CD4-positive, CD25-positive, alpha-beta regulatory T cell (primary cell): ENCODE results near the gene RNF34. TPM values are rescaled to one million over a fixed set of nuclear protein-coding genes. Genes with fewer than 3 reads are reported as not detected.
A peak's percentile ranks its signal among the peaks of the same experiment; 100 is the strongest.

ENCODE experiments used
- ATAC-seq, 2 donors: fragments of 150-1000 bp; cut with Tn5 transposase; one replicate each; pipeline ENCODE4 v1.10.0; 2021; ENCODE audit warnings: low read depth in 2 of 2, moderate number of reproducible peaks in 2 of 2, moderate library complexity in 1 of 2
- DNase-seq, 3 donors: peaks; one replicate each; pipeline versions ENCODE4 v3.0.0 to v3.0.0-alpha.2; 2012 to 2022; ENCODE audit warnings: mixed read lengths in 1 of 3
- H3K27ac ChIP-seq: one replicate; pipeline ENCODE4 v1.7.0; 2013; ENCODE audit warnings: mild to moderate bottlenecking, low read length; ENCODE audit not compliant: insufficient read depth, poor library complexity, severe bottlenecking
- H3K27me3 ChIP-seq: one replicate; pipeline ENCODE4 v1.7.0; 2013; ENCODE audit warnings: low read length; ENCODE audit not compliant: control insufficient read depth, insufficient read depth
- H3K36me3 ChIP-seq: one replicate; pipeline ENCODE4 v1.7.0; 2013; ENCODE audit warnings: mild to moderate bottlenecking, low read length, moderate library complexity; ENCODE audit not compliant: control insufficient read depth, insufficient read depth
- H3K4me1 ChIP-seq: 2 replicates; pipeline ENCODE4 v1.7.0; 2013; ENCODE audit warnings: mild to moderate bottlenecking, low read length; ENCODE audit not compliant: insufficient read depth, control insufficient read depth, poor library complexity, severe bottlenecking
- H3K4me3 ChIP-seq: one replicate; pipeline ENCODE4 v1.7.0; 2013; ENCODE audit warnings: low read depth, mild to moderate bottlenecking, low read length, moderate library complexity
- H3K9me3 ChIP-seq, 2 experiments: 1 replicate in 1 of 2; 2 replicates in 1 of 2; pipeline ENCODE4 v1.7.0; 2013; ENCODE audit warnings: low read length in 2 of 2, mild to moderate bottlenecking in 1 of 2, moderate library complexity in 1 of 2; ENCODE audit not compliant: control insufficient read depth in 2 of 2
- H3K27ac Mint-ChIP-seq, 3 donors: one replicate each; pipeline ENCODE4 v1.8.0; 2020 to 2022; ENCODE audit warnings: mild to moderate bottlenecking in 3 of 3, mixed read lengths in 3 of 3, moderate library complexity in 2 of 3
- H3K27me3 Mint-ChIP-seq: one replicate; pipeline ENCODE4 v1.8.0; 2022; ENCODE audit warnings: mild to moderate bottlenecking, mixed read lengths
- H3K36me3 Mint-ChIP-seq: one replicate; pipeline ENCODE4 v1.8.0; 2020; ENCODE audit warnings: mixed read lengths
- H3K4me1 Mint-ChIP-seq, 4 donors: one replicate each; pipeline ENCODE4 v1.8.0; 2020 to 2022; ENCODE audit warnings: mixed read lengths in 4 of 4, mild to moderate bottlenecking in 1 of 4
- H3K4me3 Mint-ChIP-seq, 4 donors: one replicate each; pipeline ENCODE4 v1.8.0; 2020 to 2022; ENCODE audit warnings: mild to moderate bottlenecking in 4 of 4, mixed read lengths in 4 of 4, moderate library complexity in 3 of 4
- H3K9me3 Mint-ChIP-seq, 7 donors: one replicate each; pipeline ENCODE4 v1.8.0; 2020 to 2022; ENCODE audit warnings: mixed read lengths in 7 of 7, mild to moderate bottlenecking in 3 of 7, moderate library complexity in 2 of 7
- polyA plus RNA-seq, 4 donors: library from polyadenylated mRNA; unstranded; fragments of 300-500 nt; fragmentation: Illumina TruSeq; gene quantifications; one replicate each; pipeline ENCODE4 v1.2.3, GENCODE V29; 2021
- total RNA-seq: library from RNA; stranded (reverse); gene quantifications from one replicate; pipeline ENCODE4 v1.2.3, GENCODE V29; 2022

RNF34 gene
- total and polyA plus RNA-seq, 5 donors from 2014 or later = 59.1 to 84.9 (median 72.4) TPM

DNA sequence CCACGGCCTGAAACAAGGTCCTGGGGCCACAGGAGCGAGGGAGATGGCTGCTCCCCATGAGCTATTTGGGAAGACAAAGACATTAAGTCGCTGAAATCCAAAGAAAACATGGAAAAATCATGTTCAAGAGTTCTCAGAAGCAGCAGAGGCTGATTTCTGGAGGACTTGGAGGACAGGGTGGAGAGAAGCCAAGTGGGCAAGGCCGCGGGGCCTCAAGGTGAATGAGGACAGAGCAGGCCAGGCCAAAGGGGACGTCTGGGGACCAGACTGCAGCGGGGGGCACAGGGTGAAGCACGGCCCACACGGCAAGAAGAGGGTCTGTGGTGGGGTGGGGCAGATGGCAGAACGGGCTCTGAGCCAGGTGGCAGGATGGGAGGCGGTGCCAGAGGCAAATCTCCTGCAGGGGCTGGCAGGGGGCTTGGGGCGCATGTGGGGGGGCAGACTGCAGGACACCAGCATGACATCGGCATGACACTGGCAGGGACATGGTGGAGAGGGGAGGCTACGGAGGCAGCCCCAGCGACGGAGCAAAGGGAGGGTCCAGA, 48.9 kb downstream of the RNF34 start:
- H3K4me1 Mint-ChIP-seq = peaks cover 6 to 21% (median 15%) of the 10 kb centered on the region in 4 donors
- no peaks in the 10 kb centered on the region for H3K27me3 ChIP-seq
- H3K4me3 Mint-ChIP-seq = no peak overlapping the region
- no peak overlapping the region for H3K27ac Mint-ChIP-seq
- no peaks in the 10 kb centered on the region for H3K9me3 Mint-ChIP-seq
- peaks cover 22% of the 10 kb centered on the region for H3K36me3 ChIP-seq
- H3K4me1 ChIP-seq = no peaks in the 10 kb centered on the region
- no peak overlapping the region for H3K27ac ChIP-seq
- ATAC-seq (no peak), DNase-seq (no peak)
- no peaks in the 10 kb centered on the region for H3K9me3 ChIP-seq
- peaks cover 4% of the 10 kb centered on the region for H3K36me3 Mint-ChIP-seq
- H3K4me3 ChIP-seq = no peak overlapping the region
- H3K27me3 Mint-ChIP-seq = no peaks in the 10 kb centered on the region

DNA sequence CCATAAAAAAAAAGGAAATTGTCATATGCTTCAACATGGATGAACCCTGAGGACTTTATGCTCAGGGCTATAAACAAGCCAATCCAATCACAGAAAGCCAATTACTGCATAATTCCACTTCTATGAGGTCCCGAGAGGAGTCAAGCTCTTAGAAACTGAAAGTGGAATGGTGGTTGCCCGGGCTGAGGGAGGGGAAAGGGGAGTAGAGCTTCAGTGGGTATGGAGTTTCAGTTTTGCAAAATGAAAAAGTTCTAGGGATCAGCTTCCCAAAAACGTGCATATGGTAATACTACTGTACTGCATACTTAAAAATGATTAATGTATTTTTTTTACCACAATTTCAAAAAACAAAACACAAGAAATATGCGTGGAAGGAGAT, 52.0 kb downstream of the RNF34 start:
- Mint-ChIP-seq H3K27ac (peak overlapping the region in 1 of 3 donors; percentile 9), H3K36me3 (peaks cover 4% of the 10 kb centered on the region), H3K27me3 (no peaks in the 10 kb centered on the region), H3K4me1 (peaks cover 6 to 32% (median 14%) of the 10 kb centered on the region in 4 donors), H3K9me3 (no peaks in the 10 kb centered on the region), H3K4me3 (no peak overlapping the region)
- Histone ChIP-seq H3K4me3 (no peak overlapping the region), H3K9me3 (no peaks in the 10 kb centered on the region), H3K36me3 (peaks cover 18% of the 10 kb centered on the region), H3K4me1 (peaks cover 4% of the 10 kb centered on the region), H3K27me3 (no peaks in the 10 kb centered on the region), H3K27ac (no peak overlapping the region)
- no peak for DNase-seq
- ATAC-seq = no peak

DNA sequence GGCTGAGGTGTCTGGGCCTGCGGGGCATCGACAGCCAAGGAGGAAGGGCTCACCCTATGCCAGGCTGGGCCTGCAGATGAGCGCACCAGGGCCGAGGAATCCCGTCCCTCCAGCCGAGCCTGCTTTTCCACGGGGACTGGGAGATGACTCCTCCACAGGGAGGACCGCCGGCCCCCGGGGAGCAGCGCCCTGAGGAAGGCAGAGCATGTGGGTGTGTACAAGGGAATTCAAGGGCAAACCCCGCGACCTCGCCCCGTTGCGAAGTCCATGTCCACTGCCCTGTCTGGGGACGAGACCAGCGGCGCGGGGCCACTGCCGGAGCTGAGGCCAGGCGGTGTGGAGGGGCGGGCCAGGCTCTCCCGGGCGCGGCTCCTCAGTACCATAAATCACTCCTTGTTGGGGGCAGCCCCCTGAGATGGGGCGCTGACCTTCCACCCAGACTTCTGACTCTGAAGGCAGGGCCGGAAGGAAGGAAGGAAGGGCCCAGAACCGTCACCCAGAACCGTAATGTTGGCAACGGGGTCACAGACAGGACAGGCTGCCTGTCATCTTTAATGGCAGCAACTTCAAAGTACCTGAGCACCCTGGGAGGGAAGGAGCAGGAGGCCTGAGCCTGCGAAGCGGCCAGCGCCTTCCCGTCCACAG, 52.5 kb downstream of the RNF34 start:
- Mint-ChIP-seq H3K4me1 (peaks cover 6 to 36% (median 14%) of the 10 kb centered on the region in 4 donors), H3K27me3 (no peaks in the 10 kb centered on the region), H3K36me3 (peaks cover 4% of the 10 kb centered on the region), H3K27ac (no peak overlapping the region), H3K9me3 (no peaks in the 10 kb centered on the region), H3K4me3 (no peak overlapping the region)
- peaks cover 4% of the 10 kb centered on the region for H3K4me1 ChIP-seq
- ATAC-seq (no peak), DNase-seq (no peak)
- H3K36me3 ChIP-seq = peaks cover 18% of the 10 kb centered on the region
- no peaks in the 10 kb centered on the region for H3K27me3 ChIP-seq
- H3K4me3 ChIP-seq = no peak overlapping the region
- H3K9me3 ChIP-seq = no peaks in the 10 kb centered on the region
- H3K27ac ChIP-seq = no peak overlapping the region

DNA sequence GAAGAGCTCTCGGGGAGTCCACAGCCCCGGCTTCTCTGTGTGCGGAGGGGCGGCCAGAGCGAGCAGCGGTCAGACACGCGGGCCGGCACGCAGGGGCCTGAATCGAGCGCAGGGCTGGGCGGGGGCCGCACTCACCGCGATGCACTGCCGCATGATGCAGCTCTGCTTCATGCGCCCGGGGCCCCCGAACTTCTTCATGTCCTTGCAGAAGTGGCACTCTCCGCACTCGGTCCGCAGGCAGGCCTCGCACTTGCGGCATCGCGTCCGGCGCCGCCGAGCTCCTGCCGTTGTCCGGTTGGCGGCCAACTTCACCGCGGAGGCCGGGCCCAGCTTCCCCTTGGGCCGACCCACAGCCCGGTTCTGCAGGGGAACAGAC, 53.1 kb downstream of the RNF34 start:
- peaks cover 18% of the 10 kb centered on the region for H3K36me3 ChIP-seq
- no peaks in the 10 kb centered on the region for H3K9me3 ChIP-seq
- no peak overlapping the region for H3K27ac Mint-ChIP-seq
- no peak overlapping the region for H3K4me3 Mint-ChIP-seq
- peaks cover 4% of the 10 kb centered on the region for H3K36me3 Mint-ChIP-seq
- H3K27ac ChIP-seq = no peak overlapping the region
- no peaks in the 10 kb centered on the region for H3K27me3 ChIP-seq
- no peaks in the 10 kb centered on the region for H3K27me3 Mint-ChIP-seq
- H3K4me1 Mint-ChIP-seq = peaks cover 6 to 41% (median 14%) of the 10 kb centered on the region in 4 donors
- DNase-seq (no peak), ATAC-seq (no peak)
- H3K4me1 ChIP-seq = peaks cover 4% of the 10 kb centered on the region
- H3K9me3 Mint-ChIP-seq = no peaks in the 10 kb centered on the region
- H3K4me3 ChIP-seq = no peak overlapping the region

DNA sequence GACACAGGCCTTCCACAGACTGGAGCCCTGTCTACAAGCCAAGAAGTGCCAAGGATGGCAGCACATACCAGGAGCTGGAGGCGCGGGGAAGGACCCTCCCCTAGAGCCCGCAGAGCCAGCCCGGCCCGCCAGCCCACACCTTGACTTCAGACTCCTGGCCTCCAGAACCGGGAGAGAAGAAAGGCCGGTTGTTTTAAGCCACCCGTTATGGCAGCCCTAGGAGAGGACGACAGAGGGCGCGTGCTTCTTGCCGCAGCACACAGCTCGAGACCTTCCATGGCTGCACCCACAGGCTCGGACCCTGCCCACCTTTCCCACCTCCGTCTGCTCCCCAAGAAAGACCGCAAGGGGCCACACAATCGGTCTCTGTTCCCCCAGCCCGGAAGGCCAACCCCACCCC, 53.7 kb downstream of the RNF34 start:
- peaks cover 4 to 38% (median 14%) of the 10 kb centered on the region in 4 donors for H3K4me1 Mint-ChIP-seq
- H3K9me3 Mint-ChIP-seq = no peaks in the 10 kb centered on the region
- no peak for DNase-seq
- H3K36me3 ChIP-seq = peaks cover 15% of the 10 kb centered on the region
- H3K4me3 Mint-ChIP-seq = no peak overlapping the region
- H3K4me3 ChIP-seq = no peak overlapping the region
- ATAC-seq = no peak
- H3K4me1 ChIP-seq = peaks cover 4% of the 10 kb centered on the region
- H3K27me3 ChIP-seq = no peaks in the 10 kb centered on the region
- H3K36me3 Mint-ChIP-seq = peaks cover 4% of the 10 kb centered on the region
- no peak overlapping the region for H3K27ac ChIP-seq
- H3K27ac Mint-ChIP-seq = peak overlapping the region in 1 of 3 donors; percentile 51
- no peaks in the 10 kb centered on the region for H3K27me3 Mint-ChIP-seq
- H3K9me3 ChIP-seq = no peaks in the 10 kb centered on the region

DNA sequence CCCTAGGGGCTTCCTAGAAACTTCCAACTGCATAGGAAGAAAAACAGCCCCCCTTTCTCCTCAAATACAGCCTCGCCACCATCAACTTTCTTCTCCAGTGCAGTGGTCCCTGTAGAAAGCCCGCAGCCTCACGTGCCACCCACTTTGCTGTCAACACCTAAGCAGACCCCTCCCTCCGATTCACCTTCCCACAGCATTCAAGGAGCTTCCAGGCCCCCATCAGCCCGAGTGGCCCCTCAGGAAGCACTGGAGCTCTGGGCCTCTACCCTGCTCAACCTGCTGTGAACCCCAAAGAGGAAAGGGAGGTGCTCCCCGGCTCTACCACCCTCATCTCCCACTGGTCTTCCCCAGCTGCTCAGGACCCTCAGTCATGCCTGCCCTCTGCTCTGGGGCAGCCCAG, 55.0 kb downstream of the RNF34 start:
- Histone ChIP-seq H3K4me1 (peaks cover 4% of the 10 kb centered on the region), H3K27me3 (no peaks in the 10 kb centered on the region), H3K27ac (no peak overlapping the region), H3K9me3 (no peaks in the 10 kb centered on the region), H3K36me3 (peaks cover 12% of the 10 kb centered on the region), H3K4me3 (no peak overlapping the region)
- Mint-ChIP-seq H3K27me3 (no peaks in the 10 kb centered on the region), H3K27ac (peak overlapping the region; percentile 32 to 65 (median 58)), H3K4me3 (no peak overlapping the region), H3K9me3 (no peaks in the 10 kb centered on the region), H3K36me3 (peaks cover 4% of the 10 kb centered on the region), H3K4me1 (peaks cover 5 to 37% (median 12%) of the 10 kb centered on the region in 4 donors)
- no peak for ATAC-seq
- no peak for DNase-seq

DNA sequence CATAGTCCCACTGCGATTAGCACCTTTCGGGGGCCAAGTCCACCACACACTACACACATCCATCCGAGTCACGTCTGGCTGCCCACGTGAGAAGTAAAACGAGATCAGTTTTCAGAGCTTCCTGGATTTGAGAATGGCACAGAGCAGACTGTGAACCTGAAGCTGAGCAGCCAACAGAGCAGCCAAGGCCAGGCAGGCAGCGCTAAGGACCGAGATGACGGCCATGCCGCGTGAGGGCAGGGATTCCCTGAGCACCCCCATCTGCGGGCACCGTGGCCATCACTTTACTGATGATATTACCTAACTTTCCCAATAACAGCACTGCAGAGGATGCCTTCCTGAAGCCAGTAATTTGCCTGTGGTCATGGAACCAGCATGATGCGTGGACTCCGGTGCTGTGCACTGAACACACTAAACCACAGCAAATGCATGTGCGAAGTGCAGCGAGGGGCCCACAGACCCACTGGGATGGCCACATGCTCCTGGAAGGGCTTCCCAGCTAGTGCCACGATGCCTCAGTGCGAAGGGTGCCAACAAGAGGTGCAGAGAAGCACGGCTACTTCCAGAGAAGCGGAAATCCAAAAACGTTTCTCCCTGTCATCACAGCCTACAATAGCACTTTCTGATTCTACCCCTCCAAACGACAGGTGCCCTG, 56.0 kb downstream of the RNF34 start:
- H3K4me3 ChIP-seq = no peak overlapping the region
- H3K4me1 ChIP-seq = peaks cover 9% of the 10 kb centered on the region
- DNase-seq (no peak), ATAC-seq (no peak)
- H3K9me3 ChIP-seq = no peaks in the 10 kb centered on the region
- Mint-ChIP-seq H3K9me3 (no peaks in the 10 kb centered on the region), H3K27me3 (no peaks in the 10 kb centered on the region), H3K4me3 (no peak overlapping the region), H3K36me3 (peaks cover 8% of the 10 kb centered on the region), H3K27ac (no peak overlapping the region), H3K4me1 (peaks cover 10 to 45% (median 15%) of the 10 kb centered on the region in 4 donors)
- no peak overlapping the region for H3K27ac ChIP-seq
- H3K36me3 ChIP-seq = peaks cover 12% of the 10 kb centered on the region
- no peaks in the 10 kb centered on the region for H3K27me3 ChIP-seq
